ENCODE measurements around the gene PLIN3. TPM values are rescaled to one million over a fixed set of nuclear protein-coding genes. Genes with fewer than 3 reads are reported as not detected.

Gene PLIN3
- total and polyA plus RNA-seq, 2 donors (not counting 3 experiments of a cell fraction or from before 2014, with no cell fraction given), result 76.8 to 88.9 TPM

DNA sequence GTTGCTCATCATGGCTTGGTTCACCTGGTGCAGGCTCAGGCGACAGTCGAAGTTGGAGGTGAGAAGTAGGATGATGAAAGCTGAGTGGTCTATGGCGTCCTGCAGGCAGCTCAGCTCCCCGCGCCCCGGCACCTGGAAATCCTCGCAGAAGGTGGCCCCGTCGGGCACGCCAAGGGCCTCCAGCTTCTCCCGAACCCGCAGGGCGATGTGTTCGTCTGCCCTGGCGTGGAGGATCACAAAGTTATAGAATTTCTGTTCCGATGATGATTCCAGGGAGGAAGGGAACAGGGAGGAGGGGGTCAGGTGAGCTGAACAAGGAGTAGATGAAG is 50.6 kb downstream of the PLIN3 start:
- no TSS peak for BruUV-seq (replicated peaks)
- intact Hi-C loops (cut with micrococcal nuclease), result no loop called here
- no peak for FAIRE-seq
- Histone ChIP-seq H3K36me3 (ENCODE audit: control insufficient read depth in 2 of 2, extremely low read depth in 1 of 2, insufficient read depth in 2 of 2, low read length in 2 of 2) (peaks cover 0 to 13% of the 10 kb centered on the region in 2 experiments), H2AFZ (ENCODE audit: low read depth, low read length) (no peak overlapping the region), H4K20me1 (replicated peaks; ENCODE audit: control insufficient read depth, extremely low read depth, insufficient read depth, low read length) (no peaks in the 10 kb centered on the region), H3K79me2 (ENCODE audit: control insufficient read depth, insufficient read depth, low read length) (no peaks in the 10 kb centered on the region), H3K4me3 (replicated peaks in 1 of 3; ENCODE audit: insufficient read depth in 1 of 3, low read depth in 1 of 3, low read length in 3 of 3) (no peak overlapping the region), H3K27ac (ENCODE audit: insufficient read depth, low read depth, low read length) (no peak overlapping the region), H3K4me2 (ENCODE audit: insufficient read depth, low read length) (no peak overlapping the region), H3K9ac (replicated peaks; ENCODE audit: extremely low read depth, insufficient read depth, low read length) (no peak overlapping the region), H3K27me3 (ENCODE audit: control insufficient read depth in 2 of 2, insufficient read depth in 2 of 2, low read length in 2 of 2) (no peaks in the 10 kb centered on the region), H3K9me1 (replicated peaks; ENCODE audit: control insufficient read depth, extremely low read depth, insufficient read depth, low read length) (no peaks in the 10 kb centered on the region), H3K4me1 (ENCODE audit: control insufficient read depth, extremely low read depth, insufficient read depth, low read length) (peaks cover 5% of the 10 kb centered on the region), H3K9me3 (replicated peaks; ENCODE audit: control insufficient read depth, insufficient read depth, low read length) (no peaks in the 10 kb centered on the region)
- TF ChIP-seq POLR2AphosphoS5 (IDR thresholded peaks at IDR 0.05; ENCODE audit: insufficient read depth, low read depth, low read length) (no peak), GATA2 (IDR thresholded peaks at IDR 0.05; ENCODE audit: insufficient read depth, insufficient read length, low read depth, low read length) (no peak), POLR2A (IDR thresholded peaks at IDR 0.05; ENCODE audit: low read depth, low read length) (no peak), EZH2 (IDR thresholded peaks at IDR 0.05; ENCODE audit: borderline replicate concordance, low read depth, low read length, severe bottlenecking) (no peak), MYC (IDR thresholded peaks at IDR 0.05; ENCODE audit: low read depth, low read length) (no peak), FOS (IDR thresholded peaks at IDR 0.05; ENCODE audit: borderline replicate concordance, insufficient read depth, low read length) (no peak), JUN (IDR thresholded peaks at IDR 0.05; ENCODE audit: borderline replicate concordance, insufficient read depth, insufficient read length, low read depth) (no peak)
- TF ChIP-seq, protein P1, sequence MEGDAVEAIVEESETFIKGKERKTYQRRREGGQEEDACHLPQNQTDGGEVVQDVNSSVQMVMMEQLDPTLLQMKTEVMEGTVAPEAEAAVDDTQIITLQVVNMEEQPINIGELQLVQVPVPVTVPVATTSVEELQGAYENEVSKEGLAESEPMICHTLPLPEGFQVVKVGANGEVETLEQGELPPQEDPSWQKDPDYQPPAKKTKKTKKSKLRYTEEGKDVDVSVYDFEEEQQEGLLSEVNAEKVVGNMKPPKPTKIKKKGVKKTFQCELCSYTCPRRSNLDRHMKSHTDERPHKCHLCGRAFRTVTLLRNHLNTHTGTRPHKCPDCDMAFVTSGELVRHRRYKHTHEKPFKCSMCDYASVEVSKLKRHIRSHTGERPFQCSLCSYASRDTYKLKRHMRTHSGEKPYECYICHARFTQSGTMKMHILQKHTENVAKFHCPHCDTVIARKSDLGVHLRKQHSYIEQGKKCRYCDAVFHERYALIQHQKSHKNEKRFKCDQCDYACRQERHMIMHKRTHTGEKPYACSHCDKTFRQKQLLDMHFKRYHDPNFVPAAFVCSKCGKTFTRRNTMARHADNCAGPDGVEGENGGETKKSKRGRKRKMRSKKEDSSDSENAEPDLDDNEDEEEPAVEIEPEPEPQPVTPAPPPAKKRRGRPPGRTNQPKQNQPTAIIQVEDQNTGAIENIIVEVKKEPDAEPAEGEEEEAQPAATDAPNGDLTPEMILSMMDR (IDR thresholded peaks at IDR 0.05; ENCODE audit: extremely low read depth in 1 of 2, insufficient read depth in 1 of 2, low read depth in 1 of 2, low read length in 2 of 2), result no peak
- TF ChIP-seq, protein P2, sequence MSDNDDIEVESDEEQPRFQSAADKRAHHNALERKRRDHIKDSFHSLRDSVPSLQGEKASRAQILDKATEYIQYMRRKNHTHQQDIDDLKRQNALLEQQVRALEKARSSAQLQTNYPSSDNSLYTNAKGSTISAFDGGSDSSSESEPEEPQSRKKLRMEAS (IDR thresholded peaks at IDR 0.05; ENCODE audit: insufficient read depth, insufficient read length), result no peak
- dilution Hi-C loops (cut with MboI; ENCODE audit: extremely low pct_ligation_motif_present, low sequenced_read_pairs), result no loop called here
- POLR2A ChIA-PET, result no interaction called here
- DNase-seq (ENCODE audit: low read depth, low spot score), result no peak
- CTCF ChIA-PET, result interaction anchor here (1.5 to 3.6 kb wide), 3 partner anchors 13 to 34 kb away, joined by 3 to 20 read pairs (median 20); partner anchors contain the start of gene TICAM1
